ENCODE measurements around the gene CYP2B6. TPM values are rescaled to one million over a fixed set of nuclear protein-coding genes. Genes with fewer than 3 reads are reported as not detected.
"Not testable (repeated sequence)": the region's sequence is repeated elsewhere in the genome, so short reads cannot be mapped to it uniquely, and the experiment has no call there.

CYP2B6 gene
- total and polyA plus RNA-seq, 7 donors, result 0.62 TPM; not detected in 6

- ATAC-seq (no peak), DNase-seq (no peak)
- TF ChIP-seq CTCF (IDR thresholded peaks at IDR 0.05), result no peak
- Histone ChIP-seq H3K27me3 (ENCODE audit: insufficient read depth in 3 of 3, low read length in 2 of 3) (peaks cover 0 to 4% (median 0%) of the 10 kb centered on the region in 3 donors), H3K4me3 (no peak overlapping the region), H3K36me3 (ENCODE audit: insufficient read depth in 1 of 2, low read depth in 1 of 2) (no peaks in the 10 kb centered on the region), H3K9me3 (no peaks in the 10 kb centered on the region), H3K4me1 (no peaks in the 10 kb centered on the region), H3K27ac (no peak overlapping the region)
- 87 to 97% (median 88%) methylated on average over 3 of the region's 3 CpGs for WGBS, 3 donors
- intact Hi-C loops (cut with DNase I), result no loop called here
These were observed 9.2 kb downstream of the CYP2B6 start for GRCh38 chr19:41000310-41000737.

- no peak overlapping the region for H3K4me3 ChIP-seq
- H3K9me3 ChIP-seq, result no peaks in the 10 kb centered on the region
- no peak for TF ChIP-seq CTCF (IDR thresholded peaks at IDR 0.05)
- no peaks in the 10 kb centered on the region for H3K36me3 ChIP-seq (ENCODE audit: insufficient read depth in 1 of 2, low read depth in 1 of 2)
- H3K27me3 ChIP-seq (ENCODE audit: insufficient read depth in 3 of 3, low read length in 2 of 3), result peaks cover 0 to 4% (median 0%) of the 10 kb centered on the region in 3 donors
- no peak for ATAC-seq
- WGBS, 3 donors, result 69 to 74% (median 73%) methylated on average over 9 of the region's 9 CpGs
- no peak overlapping the region for H3K27ac ChIP-seq
- no peaks in the 10 kb centered on the region for H3K4me1 ChIP-seq
- intact Hi-C loops (cut with DNase I), result no loop called here
- no peak for DNase-seq
These were observed 10.3 kb downstream of the CYP2B6 start for GRCh38 chr19:41001243-41001971.

GRCh38 chr19:41003656-41004055 is 12.6 kb downstream of the CYP2B6 start:
- H3K27ac ChIP-seq; ATAC-seq; H3K4me3 ChIP-seq; H3K27me3 ChIP-seq (ENCODE audit: insufficient read depth in 3 of 3, low read length in 2 of 3); H3K9me3 ChIP-seq; H3K36me3 ChIP-seq (ENCODE audit: insufficient read depth in 1 of 2, low read depth in 1 of 2); H3K4me1 ChIP-seq; DNase-seq; intact Hi-C loops (cut with DNase I): not testable (repeated sequence)
- whole genome bisulfite sequencing, 3 donors, result 41 to 62% (median 58%) methylated on average over 5 to 7 of the region's 8 CpGs

- Histone ChIP-seq H3K4me3 (no peak overlapping the region), H3K27ac (no peak overlapping the region), H3K36me3 (ENCODE audit: insufficient read depth in 1 of 2, low read depth in 1 of 2) (no peaks in the 10 kb centered on the region), H3K9me3 (no peaks in the 10 kb centered on the region), H3K4me1 (no peaks in the 10 kb centered on the region), H3K27me3 (ENCODE audit: insufficient read depth in 3 of 3, low read length in 2 of 3) (peaks cover 0 to 6% (median 4%) of the 10 kb centered on the region in 3 donors)
- intact Hi-C loops (cut with DNase I), result no loop called here
- WGBS, 3 donors, result 71 to 78% (median 75%) methylated on average over 9 to 11 of the region's 11 CpGs
- no peak for ATAC-seq
- DNase-seq, result no peak
- TF ChIP-seq CTCF (IDR thresholded peaks at IDR 0.05), result no peak
These were observed 18.7 kb downstream of the CYP2B6 start for GRCh38 chr19:41009700-41010235.

GRCh38 chr19:41013359-41013758 is 22.3 kb downstream of the CYP2B6 start:
- DNase-seq (no peak), ATAC-seq (no peak)
- no peaks in the 10 kb centered on the region for H3K9me3 ChIP-seq
- no peak overlapping the region for H3K4me3 ChIP-seq
- H3K4me1 ChIP-seq, result no peaks in the 10 kb centered on the region
- no peak overlapping the region for H3K27ac ChIP-seq
- intact Hi-C loops (cut with DNase I), result no loop called here
- no peak for TF ChIP-seq CTCF (IDR thresholded peaks at IDR 0.05)
- 39 to 55% (median 45%) methylated on average over 3 of the region's 3 CpGs for WGBS, 3 donors
- H3K36me3 ChIP-seq (ENCODE audit: insufficient read depth in 1 of 2, low read depth in 1 of 2), result no peaks in the 10 kb centered on the region
- H3K27me3 ChIP-seq (ENCODE audit: insufficient read depth in 3 of 3, low read length in 2 of 3), result peaks cover 0 to 8% (median 4%) of the 10 kb centered on the region in 3 donors

Data from psoas muscle (tissue), 8 donors.